Stimulated activated CD4-positive, alpha-beta T cell treated with anti-CD3 and anti-CD28 coated beads, Interleukin-15, amount 100 ng/mL, for 48 hours (primary cell): Measurements from ENCODE around the gene SLC66A1.

Experiments used
- DNase-seq, 2 donors: peaks; one replicate each; pipeline ENCODE4 v3.0.0-alpha.2; 2020; ENCODE audit warnings: low read depth in 2 of 2

The SLC66A1 gene

DNA sequence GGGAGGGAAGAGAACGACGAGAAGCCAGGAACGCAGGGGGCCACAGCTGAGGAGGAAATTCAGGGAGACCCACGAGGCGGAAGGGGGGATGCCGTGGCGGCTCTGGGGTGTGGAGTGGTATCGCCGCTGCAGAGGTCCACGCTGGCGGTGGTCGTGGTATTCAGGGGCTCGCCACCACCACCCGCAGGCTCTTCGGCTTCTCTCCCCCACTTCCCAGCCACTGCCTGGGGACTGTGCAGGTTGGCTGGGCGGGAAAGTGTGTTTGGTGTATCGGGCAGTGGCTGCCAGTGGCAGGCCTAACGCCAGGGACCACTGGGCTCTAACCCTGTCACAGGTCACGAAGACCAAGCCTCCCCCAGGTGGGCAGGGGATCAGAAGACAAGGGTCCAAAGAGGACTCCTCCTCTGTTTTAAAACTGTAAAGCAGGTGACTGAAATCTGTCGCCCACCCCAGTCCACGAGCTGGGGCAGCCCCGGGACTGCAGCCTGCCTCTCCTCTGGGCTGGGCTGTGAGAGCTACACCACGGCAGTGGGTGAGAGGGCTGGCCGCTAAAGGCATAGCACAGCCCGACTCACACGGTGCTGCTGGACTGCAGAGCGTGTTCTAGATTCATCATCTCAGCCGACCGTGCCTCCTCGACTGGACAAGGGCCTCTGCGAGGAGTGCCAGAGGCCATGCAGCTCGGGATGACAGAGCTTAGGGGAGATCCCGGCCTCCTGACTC is 30.9 kb downstream of the SLC66A1 start:
- no peak for DNase-seq

DNA sequence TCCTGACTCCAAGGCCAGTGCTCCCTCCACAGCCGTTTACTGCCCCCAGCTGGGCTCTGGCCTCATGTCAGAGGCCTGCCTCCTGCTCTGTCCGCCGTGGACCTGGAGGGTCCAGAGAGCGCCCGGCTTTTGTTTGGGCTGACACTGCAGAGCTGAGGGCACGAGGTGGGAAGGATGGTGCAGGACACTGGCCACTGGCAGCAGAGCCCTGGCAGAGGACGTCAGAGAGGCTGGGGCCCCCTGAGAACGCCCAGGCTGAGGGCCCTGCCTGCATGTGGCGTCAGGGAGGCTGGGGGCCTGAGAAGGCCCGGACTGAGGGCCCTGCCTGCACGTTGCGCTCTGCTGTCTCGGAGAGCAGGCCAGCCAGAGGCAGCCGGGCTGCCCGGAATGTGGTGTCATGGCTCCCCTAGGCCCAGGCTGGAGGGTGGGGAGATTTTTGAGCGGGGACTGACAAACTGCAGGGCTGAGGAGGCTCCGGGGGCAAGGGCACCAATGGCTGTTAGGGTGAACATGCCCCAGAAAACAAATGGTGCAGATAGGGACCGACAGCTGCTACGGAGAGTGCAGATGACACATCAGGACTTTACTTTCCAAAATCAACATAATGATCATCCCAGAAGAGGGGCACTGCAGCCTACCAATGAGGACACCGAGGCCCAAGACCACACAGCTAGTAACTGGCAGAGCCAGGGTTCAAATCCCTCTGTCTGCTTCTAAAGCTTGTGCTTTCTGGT is 31.7 kb downstream of the SLC66A1 start:
- DNase-seq = no peak

DNA sequence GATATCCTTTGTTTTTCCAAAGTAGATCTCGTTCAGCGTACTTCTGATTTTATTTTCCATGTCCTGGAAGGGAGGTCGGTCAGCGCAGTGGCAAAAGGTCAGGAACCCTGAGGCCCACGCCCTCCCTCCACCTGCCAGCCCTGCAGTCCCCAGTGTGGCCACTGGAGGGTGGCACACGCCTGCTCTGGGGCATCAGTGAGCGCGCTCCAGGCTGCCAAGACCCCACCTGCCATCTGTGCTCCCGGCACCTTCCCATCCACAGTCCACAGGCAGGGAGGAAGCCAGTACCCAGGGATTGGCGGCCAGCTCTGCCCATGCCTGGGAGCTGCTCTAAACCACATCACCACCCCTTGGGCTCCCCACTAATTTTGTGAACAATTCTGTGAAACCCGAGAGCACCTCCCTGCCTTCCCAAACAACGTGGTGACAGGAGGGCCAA is 32.3 kb downstream of the SLC66A1 start:
- DNase-seq = peak in 1 of 2 donors; percentile 27

DNA sequence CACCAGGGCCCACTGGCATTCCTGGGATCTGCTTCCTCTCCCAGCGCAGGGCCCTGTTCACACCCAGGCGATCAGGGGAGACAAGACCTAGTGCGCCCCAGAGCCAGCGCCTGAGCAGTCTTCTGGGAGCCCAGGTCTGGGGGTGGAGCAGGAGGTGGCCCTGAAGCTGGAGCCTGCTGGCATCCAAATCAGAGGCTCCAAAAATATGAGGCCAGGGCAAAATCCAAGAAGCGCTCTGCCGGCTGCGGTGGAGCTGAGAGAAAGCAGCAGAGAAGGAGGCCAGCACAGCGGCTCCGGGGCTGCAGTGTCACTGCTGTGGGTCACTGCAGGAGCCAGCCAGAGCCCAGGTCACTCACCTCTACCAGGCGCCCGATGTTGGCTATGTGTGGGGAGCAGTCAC is 32.7 kb downstream of the SLC66A1 start:
- no peak for DNase-seq

DNA sequence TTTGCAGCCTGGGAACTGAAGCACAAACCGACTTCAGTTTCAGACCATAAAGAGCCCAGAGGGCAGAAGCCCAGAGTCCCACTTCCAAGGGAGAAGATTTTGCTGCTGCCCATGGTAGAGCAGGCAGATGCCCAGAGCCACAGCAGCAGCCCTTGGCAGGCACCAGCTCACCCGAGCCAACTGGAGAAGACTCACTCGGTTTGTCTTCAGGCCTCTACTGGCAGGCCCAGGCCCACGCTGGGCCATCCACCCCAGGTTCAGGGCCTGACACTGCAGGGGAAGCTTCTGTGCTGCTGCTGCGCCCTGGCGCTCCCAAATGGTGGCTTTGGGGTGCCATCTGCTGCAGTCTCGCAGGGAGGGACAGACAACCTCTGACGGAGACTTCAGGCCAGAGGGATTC is 33.3 kb downstream of the SLC66A1 start:
- no peak for DNase-seq

DNA sequence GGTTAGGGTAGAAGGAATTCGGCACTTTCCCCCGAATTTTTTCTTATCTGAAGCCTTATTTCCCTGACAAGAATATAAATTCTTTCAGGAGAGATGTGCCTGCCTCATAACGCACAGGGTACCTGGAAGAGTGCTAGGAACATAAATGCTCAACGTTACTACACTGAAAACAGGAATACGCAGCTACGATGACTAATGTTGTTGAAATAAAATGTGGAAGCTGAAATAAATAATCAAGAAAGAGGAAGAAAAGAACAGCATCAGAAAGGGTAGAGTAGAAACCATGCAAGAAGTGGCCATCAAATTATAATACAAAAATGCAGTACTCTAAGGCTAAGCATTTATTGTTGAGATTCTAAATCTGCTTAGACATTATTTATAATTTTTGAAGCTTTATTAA is 33.9 kb downstream of the SLC66A1 start:
- DNase-seq = no peak

DNA sequence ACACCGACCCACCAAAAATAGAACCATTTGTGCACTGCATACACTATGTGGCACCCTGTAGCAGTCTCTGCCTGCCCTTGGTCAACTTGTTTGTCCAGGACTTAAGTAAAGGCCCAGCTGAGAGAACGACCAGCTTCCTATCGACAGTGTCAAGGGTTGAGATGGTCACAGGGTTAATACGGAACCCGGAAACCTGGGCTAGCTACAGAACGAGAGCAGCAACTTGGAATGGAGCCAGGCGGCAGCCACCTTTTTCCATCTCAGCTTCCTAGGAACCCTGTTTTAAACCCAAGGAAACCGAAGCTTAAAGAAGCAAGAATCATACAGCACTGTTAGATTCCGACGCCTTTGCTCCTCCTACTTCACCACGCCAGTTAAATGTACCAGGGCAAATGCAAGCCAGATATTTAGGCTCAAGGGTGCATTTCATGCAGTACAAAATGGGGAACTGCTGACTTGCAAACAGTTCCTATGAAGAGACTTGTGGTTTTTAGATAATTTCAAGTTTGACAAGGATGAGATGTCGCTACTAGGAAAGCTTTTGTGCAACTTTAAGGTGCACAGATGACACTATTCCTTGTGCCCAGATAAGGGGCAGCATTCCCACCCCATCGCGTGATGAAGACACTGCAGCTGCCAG is 35.5 kb downstream of the SLC66A1 start:
- DNase-seq = no peak

- DNase-seq = no peak
Observed at GRCh38 chr1:19348441-19349198, 36.5 kb downstream of the SLC66A1 start.

DNA sequence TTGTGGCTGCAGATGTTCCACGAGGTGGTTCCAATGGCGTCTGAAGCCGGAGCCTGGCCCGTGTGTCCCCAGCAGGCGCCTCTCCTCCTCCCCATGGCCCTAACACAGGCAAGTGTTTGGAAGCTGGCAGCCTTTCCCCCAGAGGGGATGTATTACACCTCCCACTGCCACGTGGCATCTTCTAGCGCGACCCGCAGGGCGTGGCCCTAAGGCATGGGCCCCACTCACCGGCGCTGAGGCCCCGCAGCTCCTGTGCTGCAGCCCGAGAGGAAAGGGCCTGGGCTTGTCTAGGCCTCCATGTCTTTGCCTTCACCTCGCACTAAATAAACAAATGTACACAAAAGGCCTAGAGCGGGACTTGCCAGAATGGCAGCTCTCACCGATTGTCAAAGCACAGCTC is 37.9 kb downstream of the SLC66A1 start:
- DNase-seq = no peak

DNA sequence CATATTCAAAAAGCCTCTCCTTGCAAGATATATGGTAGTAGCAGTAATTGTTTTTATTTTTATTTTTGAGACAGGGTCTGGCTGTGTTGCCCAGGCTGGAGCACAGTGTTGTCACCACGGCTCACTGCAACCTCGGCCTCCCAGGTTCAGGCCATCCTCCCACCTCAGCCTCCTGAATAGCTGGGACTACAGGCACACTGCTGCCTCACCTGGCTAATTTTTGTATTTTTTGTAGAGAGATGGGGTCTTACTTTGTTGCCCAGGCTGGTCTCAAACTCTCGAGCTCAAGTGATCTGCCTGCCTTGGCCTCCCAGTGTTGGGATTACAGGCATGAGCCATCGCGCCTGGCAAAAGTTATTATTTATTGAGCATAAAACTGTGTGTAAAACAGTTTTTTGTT is 38.4 kb downstream of the SLC66A1 start:
- DNase-seq = no peak

GRCh38 chr1:19351873-19352272 is 39.7 kb downstream of the SLC66A1 start:
- no peak for DNase-seq

- DNase-seq = no peak
Observed at GRCh38 chr1:19352839-19353238, 40.7 kb downstream of the SLC66A1 start.

DNA sequence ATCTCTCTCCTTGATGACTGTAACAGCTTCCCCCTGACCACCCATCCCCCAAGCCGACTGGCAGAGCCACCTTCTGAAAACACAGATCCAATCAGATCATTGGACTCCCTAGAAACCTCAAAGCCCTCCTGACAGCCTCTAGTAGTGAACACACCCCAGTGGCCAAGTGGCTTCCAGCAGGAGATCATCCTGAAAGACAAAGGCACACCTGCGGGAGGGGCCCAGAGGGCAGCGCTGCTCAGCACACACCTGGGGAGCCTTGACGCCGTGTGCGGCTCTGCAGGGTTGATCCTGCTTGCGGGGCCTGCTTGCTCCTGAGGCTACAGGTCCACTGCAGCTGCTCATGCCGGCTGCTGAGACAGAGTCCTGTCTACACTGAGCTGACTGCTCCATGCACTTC is 41.5 kb downstream of the SLC66A1 start:
- no peak for DNase-seq

- DNase-seq = no peak
Observed at GRCh38 chr1:19354531-19354981, 42.4 kb downstream of the SLC66A1 start.

GRCh38 chr1:19356266-19356665 is 44.1 kb downstream of the SLC66A1 start:
- DNase-seq = no peak

GRCh38 chr1:19357299-19357986 is 45.3 kb downstream of the SLC66A1 start:
- no peak for DNase-seq

GRCh38 chr1:19358710-19359109 is 46.6 kb downstream of the SLC66A1 start:
- DNase-seq = no peak

- no peak for DNase-seq
Observed at GRCh38 chr1:19359357-19359756, 47.2 kb downstream of the SLC66A1 start.

DNA sequence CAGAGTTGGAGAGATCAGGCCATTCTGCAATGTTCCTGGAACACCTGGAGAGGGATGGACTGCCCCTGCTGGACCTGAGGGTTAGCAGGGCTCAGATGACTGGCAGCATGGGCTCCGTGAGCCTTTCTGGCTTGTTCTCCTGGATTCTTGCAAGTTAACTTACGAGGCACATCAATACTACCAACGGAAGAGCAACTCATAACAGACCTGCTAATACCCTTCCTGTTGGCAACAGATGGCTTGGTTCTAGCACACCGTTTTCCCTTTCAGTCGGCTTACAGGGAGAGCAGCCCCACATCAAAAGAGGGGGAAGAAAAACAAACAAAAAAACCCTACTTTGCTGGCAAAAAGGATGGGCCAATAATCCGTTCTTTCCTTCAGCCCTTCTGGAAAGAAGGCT is 47.9 kb downstream of the SLC66A1 start:
- no peak for DNase-seq

DNA sequence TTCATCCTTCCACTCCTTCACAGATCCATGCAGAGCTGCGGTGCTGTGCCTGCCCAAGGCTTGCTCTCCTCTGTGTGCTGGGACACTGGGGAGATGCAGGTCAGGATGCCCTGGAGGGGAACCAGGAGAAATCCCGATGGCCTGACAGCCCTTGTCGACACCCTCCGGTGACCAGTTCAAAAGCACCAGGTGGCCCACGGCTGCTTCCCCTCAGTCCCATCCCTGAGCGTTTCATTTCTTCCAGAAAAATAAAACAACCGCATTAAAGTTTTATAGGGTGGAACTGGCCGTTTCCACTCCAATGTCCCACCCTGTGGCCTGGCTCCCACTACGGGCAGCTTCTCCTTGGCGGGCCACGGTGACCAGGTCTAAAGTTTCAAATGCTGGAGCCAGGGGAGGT is 48.3 kb downstream of the SLC66A1 start:
- no peak for DNase-seq

GRCh38 chr1:19360843-19361610 is 48.9 kb downstream of the SLC66A1 start:
- no peak for DNase-seq
